ENCODE measurements around the gene HPSE2.
A peak's percentile ranks its signal among the peaks of the same experiment; 100 is the strongest.

Gene HPSE2

GRCh38 chr10:98833542-98833941 lies 402.1 kb downstream of the HPSE2 start:
- no peak for DNase-seq (ENCODE audit: low read depth)

- DNase-seq (ENCODE audit: low read depth): no peak
These were observed 402.9 kb downstream of the HPSE2 start for GRCh38 chr10:98832738-98833137.

GRCh38 chr10:98832196-98832595 lies 403.5 kb downstream of the HPSE2 start:
- no peak for DNase-seq (ENCODE audit: low read depth)

- no peak for DNase-seq (ENCODE audit: low read depth)
These were observed 404.3 kb downstream of the HPSE2 start for GRCh38 chr10:98831391-98831790.

- DNase-seq (ENCODE audit: low read depth): no peak
These were observed 409.9 kb downstream of the HPSE2 start for GRCh38 chr10:98825741-98826140.

- DNase-seq (ENCODE audit: low read depth): no peak
These were observed 418.3 kb downstream of the HPSE2 start for GRCh38 chr10:98817396-98817795.

- DNase-seq (ENCODE audit: low read depth): no peak
These were observed 420.4 kb downstream of the HPSE2 start for GRCh38 chr10:98815039-98815885.

- no peak for DNase-seq (ENCODE audit: low read depth)
These were observed 421.2 kb downstream of the HPSE2 start for GRCh38 chr10:98814470-98814869.

- DNase-seq (ENCODE audit: low read depth): no peak
These were observed 427.3 kb downstream of the HPSE2 start for GRCh38 chr10:98808282-98808892.

- DNase-seq (ENCODE audit: low read depth): no peak
These were observed 435.4 kb downstream of the HPSE2 start for GRCh38 chr10:98800263-98800662.

GRCh38 chr10:98795467-98795866 lies 440.2 kb downstream of the HPSE2 start:
- DNase-seq (ENCODE audit: low read depth): no peak

- peak; percentile 18 for DNase-seq (ENCODE audit: low read depth)
These were observed 444.8 kb downstream of the HPSE2 start for GRCh38 chr10:98790817-98791216.

GRCh38 chr10:98778277-98778759 lies 457.3 kb downstream of the HPSE2 start:
- no peak for DNase-seq (ENCODE audit: low read depth)

- DNase-seq (ENCODE audit: low read depth): peak; percentile 24
These were observed 477.2 kb downstream of the HPSE2 start for GRCh38 chr10:98758463-98758862.

- DNase-seq (ENCODE audit: low read depth): peak; percentile 49
These were observed 487.4 kb downstream of the HPSE2 start for GRCh38 chr10:98748298-98748697.

GRCh38 chr10:98745645-98746044 lies 490.0 kb downstream of the HPSE2 start:
- no peak for DNase-seq (ENCODE audit: low read depth)

GRCh38 chr10:98720551-98720950 lies 515.1 kb downstream of the HPSE2 start:
- no peak for DNase-seq (ENCODE audit: low read depth)

- no peak for DNase-seq (ENCODE audit: low read depth)
These were observed 522.1 kb downstream of the HPSE2 start for GRCh38 chr10:98713586-98713985.

GRCh38 chr10:98696516-98696915 lies 539.1 kb downstream of the HPSE2 start:
- no peak for DNase-seq (ENCODE audit: low read depth)

- DNase-seq (ENCODE audit: low read depth): no peak
These were observed 540.8 kb downstream of the HPSE2 start for GRCh38 chr10:98694883-98695282.

- DNase-seq (ENCODE audit: low read depth): peak; percentile 3
These were observed 541.6 kb downstream of the HPSE2 start for GRCh38 chr10:98694014-98694413.

GRCh38 chr10:98687685-98688084 lies 548.0 kb downstream of the HPSE2 start:
- DNase-seq (ENCODE audit: low read depth): no peak

Measured in EH (cell line).